ENCODE results near the gene PSME4. TPM values are rescaled to one million over a fixed set of nuclear protein-coding genes. Genes with fewer than 3 reads are reported as not detected.

Gene PSME4
- total RNA-seq, 1 experiment from 2014 or later, result 87.4 TPM

DNA sequence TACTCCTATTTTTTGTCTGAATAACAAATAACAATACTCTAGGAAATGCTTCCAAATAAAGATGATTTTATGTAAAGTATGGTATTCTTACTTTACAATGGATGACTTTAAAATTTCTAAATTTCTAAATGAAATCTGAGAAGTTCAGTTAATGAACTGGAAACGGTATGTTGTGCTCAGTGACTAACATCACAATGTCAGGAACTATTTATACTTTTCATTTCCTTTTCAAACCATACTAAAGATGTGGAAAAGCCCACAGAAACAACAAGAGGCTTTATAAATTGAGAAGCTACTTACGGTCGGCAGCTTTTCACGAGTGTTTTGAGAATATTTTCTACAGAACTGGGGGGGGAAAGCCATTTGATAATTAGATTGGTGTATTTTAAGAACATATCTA lies 31.1 kb downstream of the PSME4 start:
- H3K4me3 Mint-ChIP-seq, result no peak overlapping the region
- Histone ChIP-seq H2AFZ (ENCODE audit: low read length) (no peak overlapping the region), H4K5ac (ENCODE audit: insufficient read length, low read depth, low read length) (no peak overlapping the region), H4K91ac (ENCODE audit: insufficient read length, low read depth, low read length) (no peak overlapping the region), H2BK5ac (ENCODE audit: insufficient read length, low read length) (no peak overlapping the region), H2BK20ac (ENCODE audit: low read depth, low read length, poor library complexity, severe bottlenecking) (no peak overlapping the region), H3K23me2 (ENCODE audit: insufficient read length, low read depth, low read length, poor library complexity, severe bottlenecking) (no peaks in the 10 kb centered on the region), H3K14ac (ENCODE audit: insufficient read depth, low read length) (no peak overlapping the region), H3K79me2 (ENCODE audit: insufficient read depth, low read length) (no peaks in the 10 kb centered on the region), H4K20me1 (ENCODE audit: control insufficient read depth, insufficient read depth, insufficient read length) (no peaks in the 10 kb centered on the region), H2BK12ac (ENCODE audit: insufficient read length, low read depth, low read length) (no peak overlapping the region), H3K4me2 (ENCODE audit: insufficient read depth, insufficient read length, low read length) (no peak overlapping the region), H2BK15ac (ENCODE audit: low read depth, low read length) (no peak overlapping the region), H2BK120ac (ENCODE audit: low read depth, low read length, poor library complexity, severe bottlenecking) (no peak overlapping the region), H3K4ac (ENCODE audit: low read depth, low read length) (no peak overlapping the region), H3K27ac (ENCODE audit: insufficient read length, low read depth, low read length) (no peak overlapping the region), H2AK5ac (ENCODE audit: insufficient read length, low read length) (no peak overlapping the region), H3K23ac (ENCODE audit: insufficient read length, low read depth, low read length) (no peak overlapping the region), H3K4me1 (ENCODE audit: insufficient read depth, low read length) (no peaks in the 10 kb centered on the region), H4K8ac (replicated peaks; ENCODE audit: insufficient read length, low read depth, low read length) (no peak overlapping the region), H3K9me3 (ENCODE audit: control insufficient read depth, low read depth, low read length) (no peaks in the 10 kb centered on the region), H3K56ac (ENCODE audit: insufficient read length, low read depth, low read length) (no peak overlapping the region), H3K18ac (ENCODE audit: insufficient read length, low read depth, low read length) (no peak overlapping the region), H3K79me1 (ENCODE audit: insufficient read depth, low read depth, low read length, poor library complexity, severe bottlenecking) (no peaks in the 10 kb centered on the region), H3K9ac (ENCODE audit: extremely low read depth, insufficient read length, low read length) (no peak overlapping the region), H3T11ph (ENCODE audit: low read length) (no peak overlapping the region), H3K27me3 (ENCODE audit: insufficient read depth, low read length) (no peaks in the 10 kb centered on the region)
- no peak for DNase-seq
- H3K27me3 Mint-ChIP-seq (ENCODE audit: low read depth), result no peaks in the 10 kb centered on the region
- TF ChIP-seq, protein P1, sequence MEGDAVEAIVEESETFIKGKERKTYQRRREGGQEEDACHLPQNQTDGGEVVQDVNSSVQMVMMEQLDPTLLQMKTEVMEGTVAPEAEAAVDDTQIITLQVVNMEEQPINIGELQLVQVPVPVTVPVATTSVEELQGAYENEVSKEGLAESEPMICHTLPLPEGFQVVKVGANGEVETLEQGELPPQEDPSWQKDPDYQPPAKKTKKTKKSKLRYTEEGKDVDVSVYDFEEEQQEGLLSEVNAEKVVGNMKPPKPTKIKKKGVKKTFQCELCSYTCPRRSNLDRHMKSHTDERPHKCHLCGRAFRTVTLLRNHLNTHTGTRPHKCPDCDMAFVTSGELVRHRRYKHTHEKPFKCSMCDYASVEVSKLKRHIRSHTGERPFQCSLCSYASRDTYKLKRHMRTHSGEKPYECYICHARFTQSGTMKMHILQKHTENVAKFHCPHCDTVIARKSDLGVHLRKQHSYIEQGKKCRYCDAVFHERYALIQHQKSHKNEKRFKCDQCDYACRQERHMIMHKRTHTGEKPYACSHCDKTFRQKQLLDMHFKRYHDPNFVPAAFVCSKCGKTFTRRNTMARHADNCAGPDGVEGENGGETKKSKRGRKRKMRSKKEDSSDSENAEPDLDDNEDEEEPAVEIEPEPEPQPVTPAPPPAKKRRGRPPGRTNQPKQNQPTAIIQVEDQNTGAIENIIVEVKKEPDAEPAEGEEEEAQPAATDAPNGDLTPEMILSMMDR (conservative IDR thresholded peaks at IDR 0.05), result no peak
- no CpG with 5 or more reads among the region's 4 CpGs for WGBS (ENCODE audit: extremely low coverage, insufficient read length, low lambda C conversion rate)
- H3K9me3 Mint-ChIP-seq, result no peaks in the 10 kb centered on the region
- peaks cover 3 to 42% (median 27%) of the 10 kb centered on the region in 3 experiments; a peak in 5 of 7 replicates for H3K36me3 Mint-ChIP-seq (ENCODE audit: insufficient read depth in 1 of 3, low read depth in 3 of 3)
- no peak overlapping the region; a peak in 1 of 7 replicates for H3K27ac Mint-ChIP-seq
- no peaks in the 10 kb centered on the region for H3K4me1 Mint-ChIP-seq
